GM12801 (cell line): ENCODE data around the gene SRPK1.

Experiments
- TF ChIP-seq, protein P1 (sequence below): IDR thresholded peaks from one replicate; pipeline ENCODE4 v1.5.1; 2011; ENCODE audit warnings: control low read depth; ENCODE audit not compliant: insufficient read length; ENCODE audit errors: extremely low read depth

SRPK1 gene

DNA sequence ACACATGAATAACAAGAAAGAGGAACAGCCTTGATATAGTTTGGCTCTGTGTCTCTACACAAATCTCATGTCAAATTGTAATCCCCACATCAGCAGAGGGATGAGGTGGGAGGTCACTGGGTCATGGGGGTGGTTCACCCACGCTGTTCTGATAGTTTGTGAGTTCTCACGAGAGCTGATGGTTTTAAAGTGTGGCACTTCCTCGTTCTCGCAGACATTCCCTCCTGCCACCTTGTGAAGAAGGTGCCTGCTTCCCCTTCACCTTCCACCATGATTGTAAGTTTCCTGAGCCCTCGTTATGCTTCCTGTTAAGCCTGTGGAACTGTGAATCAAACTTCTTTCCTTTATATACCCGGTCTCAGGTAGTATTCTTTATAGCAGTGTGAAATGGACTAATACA, 13.1 kb downstream of the SRPK1 start:
- TF ChIP-seq, protein P1, sequence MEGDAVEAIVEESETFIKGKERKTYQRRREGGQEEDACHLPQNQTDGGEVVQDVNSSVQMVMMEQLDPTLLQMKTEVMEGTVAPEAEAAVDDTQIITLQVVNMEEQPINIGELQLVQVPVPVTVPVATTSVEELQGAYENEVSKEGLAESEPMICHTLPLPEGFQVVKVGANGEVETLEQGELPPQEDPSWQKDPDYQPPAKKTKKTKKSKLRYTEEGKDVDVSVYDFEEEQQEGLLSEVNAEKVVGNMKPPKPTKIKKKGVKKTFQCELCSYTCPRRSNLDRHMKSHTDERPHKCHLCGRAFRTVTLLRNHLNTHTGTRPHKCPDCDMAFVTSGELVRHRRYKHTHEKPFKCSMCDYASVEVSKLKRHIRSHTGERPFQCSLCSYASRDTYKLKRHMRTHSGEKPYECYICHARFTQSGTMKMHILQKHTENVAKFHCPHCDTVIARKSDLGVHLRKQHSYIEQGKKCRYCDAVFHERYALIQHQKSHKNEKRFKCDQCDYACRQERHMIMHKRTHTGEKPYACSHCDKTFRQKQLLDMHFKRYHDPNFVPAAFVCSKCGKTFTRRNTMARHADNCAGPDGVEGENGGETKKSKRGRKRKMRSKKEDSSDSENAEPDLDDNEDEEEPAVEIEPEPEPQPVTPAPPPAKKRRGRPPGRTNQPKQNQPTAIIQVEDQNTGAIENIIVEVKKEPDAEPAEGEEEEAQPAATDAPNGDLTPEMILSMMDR: no peak

DNA sequence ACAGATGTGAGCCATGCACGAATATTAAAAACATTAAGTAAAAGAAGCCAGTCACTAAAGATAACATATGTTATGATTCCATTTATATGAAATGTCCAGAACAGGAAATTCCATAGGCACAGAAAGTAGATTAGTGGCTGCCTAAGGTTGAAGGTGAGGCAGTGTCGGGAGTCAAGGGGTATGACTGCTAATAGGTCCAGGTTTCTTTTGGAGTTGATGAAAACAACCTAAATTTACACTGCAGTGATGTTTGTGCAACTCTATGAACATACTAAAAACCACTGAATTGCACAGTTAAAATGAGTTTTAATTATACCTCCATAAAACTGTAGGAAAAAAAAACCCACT, 14.4 kb downstream of the SRPK1 start:
- TF ChIP-seq, protein P1: no peak

DNA sequence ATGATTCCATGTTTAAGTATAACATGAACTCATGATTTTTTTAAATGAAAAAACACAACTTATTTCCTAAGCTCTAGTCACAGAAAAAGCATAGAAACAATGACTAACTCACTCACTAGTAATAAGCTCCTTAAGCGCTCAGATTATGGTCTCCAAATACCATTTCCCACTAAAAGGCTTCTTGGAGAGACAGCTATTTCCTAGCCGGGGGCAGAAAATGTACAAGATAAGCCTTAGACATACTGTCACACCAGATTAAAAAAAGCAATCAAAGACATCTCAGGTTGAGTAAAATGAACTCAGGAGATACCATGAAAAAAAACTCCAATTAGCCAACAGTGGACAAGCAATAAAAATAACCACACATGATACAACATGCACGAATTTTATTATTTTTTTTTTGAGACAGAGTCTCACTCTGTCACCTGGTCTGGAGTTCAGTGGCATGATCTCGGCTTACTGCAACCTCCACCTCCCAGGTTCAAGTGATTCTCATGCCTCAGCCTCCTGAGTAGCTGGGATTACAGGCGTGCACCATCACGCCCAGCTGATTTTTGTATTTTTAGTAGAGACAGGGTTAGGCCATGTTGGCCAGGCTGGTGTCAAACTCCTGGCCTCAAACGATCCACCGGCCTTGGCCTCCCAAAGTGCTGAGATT, 14.9 kb downstream of the SRPK1 start:
- TF ChIP-seq, protein P1: no peak

DNA sequence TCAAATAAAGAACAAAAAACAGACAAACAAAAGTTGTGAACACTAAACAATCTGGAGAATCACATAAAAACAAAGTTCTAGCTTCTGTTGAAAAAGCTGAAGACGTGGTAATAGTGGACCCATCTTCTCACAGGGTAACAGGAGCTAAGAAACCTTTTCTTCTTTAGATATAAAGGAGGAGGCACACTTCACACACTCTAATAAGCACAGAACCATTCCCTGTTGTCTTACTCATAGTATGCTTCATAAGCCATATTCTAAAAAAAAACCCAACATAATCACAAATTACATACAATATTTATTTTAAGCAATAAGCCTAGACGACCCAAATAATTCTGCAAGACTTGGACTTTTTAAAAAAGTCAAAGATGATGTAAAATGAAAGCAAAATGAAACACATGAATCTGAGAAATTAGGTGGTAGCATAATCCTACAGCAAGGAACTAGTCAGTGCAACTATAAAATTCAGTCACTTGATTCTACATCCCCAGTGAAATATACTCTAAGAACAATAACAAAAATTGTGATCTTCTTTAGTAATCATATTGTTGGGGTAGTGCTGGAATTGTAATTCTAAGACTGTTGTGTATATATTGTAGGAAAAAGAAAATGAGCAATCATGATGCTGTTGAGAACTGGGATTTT, 15.6 kb downstream of the SRPK1 start:
- TF ChIP-seq, protein P1: no peak

DNA sequence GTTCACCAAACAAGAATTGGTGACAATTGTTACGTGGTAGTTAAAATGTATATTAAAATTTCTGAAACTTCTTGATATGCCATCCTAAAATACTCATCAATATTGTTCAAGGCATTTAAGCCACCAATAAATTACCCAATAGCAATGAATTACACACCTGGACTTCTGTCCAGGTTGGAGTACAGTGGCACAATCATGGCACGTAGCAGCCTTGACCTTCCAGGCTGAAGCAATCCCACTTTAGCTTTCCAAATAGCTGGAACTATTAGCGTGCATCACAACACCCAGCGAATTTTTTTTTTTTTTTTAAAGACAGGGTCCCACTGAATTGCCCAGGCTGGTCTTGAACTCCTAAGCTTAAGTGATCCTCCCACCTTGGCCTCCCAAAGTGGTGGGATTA, 17.2 kb downstream of the SRPK1 start:
- TF ChIP-seq, protein P1: no peak

DNA sequence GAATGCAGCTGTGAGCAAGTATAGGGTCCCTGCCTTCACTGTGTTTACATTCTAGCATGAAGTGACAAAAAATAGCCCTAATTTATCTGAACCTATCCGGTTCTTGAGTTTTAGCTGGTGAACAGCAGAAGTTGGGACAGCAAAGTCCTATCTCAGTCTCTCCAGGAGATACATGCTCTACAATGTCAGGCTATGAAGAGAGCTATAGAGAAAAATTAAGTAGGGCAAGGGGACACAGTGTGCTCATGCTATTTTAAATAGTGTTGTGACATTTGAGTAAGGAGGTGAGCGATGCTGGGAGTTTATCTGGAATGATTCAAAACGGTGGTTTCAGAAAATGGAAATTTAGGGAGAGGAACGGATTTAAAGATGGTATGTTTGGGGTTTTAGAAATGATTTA, 20.4 kb downstream of the SRPK1 start:
- TF ChIP-seq, protein P1: no peak

DNA sequence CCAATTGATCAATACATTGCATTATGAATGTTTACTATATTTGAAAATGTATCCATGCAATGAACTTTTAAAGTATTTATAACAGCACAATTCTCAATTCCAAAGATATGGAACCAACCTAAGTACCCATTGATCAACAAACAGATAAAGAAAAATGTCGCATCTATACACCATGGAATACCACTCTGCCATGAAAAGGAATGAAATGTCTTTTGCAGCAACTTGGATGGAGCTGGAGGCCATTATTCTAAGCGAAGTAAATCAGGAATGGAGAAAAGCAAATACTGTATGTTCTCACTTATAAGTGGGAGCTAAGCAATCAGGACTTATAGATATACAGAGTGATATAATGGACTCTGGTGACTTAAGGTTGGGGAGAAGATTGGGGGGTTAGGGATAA, 22.9 kb downstream of the SRPK1 start:
- TF ChIP-seq, protein P1: no peak
